ENCODE measurements around the gene DNAH7.

The DNAH7 gene

GRCh38 chr2:195820373-195820772 lies 248.3 kb downstream of the DNAH7 start:
- no peak overlapping the region for H3K4me3 ChIP-seq (ENCODE audit: low read depth in 1 of 2, low read length in 2 of 2)
- no peak overlapping the region for H3K9ac ChIP-seq (ENCODE audit: low read length)
- no peak overlapping the region for H3K27ac ChIP-seq (ENCODE audit: low read depth, low read length)
- H3K36me3 ChIP-seq (ENCODE audit: insufficient read depth, low read length): no peaks in the 10 kb centered on the region
- no peaks in the 10 kb centered on the region for H3K9me3 ChIP-seq (ENCODE audit: low read length)
- no peaks in the 10 kb centered on the region for H3K27me3 ChIP-seq (ENCODE audit: control insufficient read depth in 1 of 2, insufficient read depth in 2 of 2, low read length in 2 of 2)
- no peaks in the 10 kb centered on the region for H3K4me1 ChIP-seq (ENCODE audit: insufficient read depth, low read length)

GRCh38 chr2:195819276-195819675 lies 249.4 kb downstream of the DNAH7 start:
- Histone ChIP-seq H3K4me3 (ENCODE audit: low read depth in 1 of 2, low read length in 2 of 2) (no peak overlapping the region), H3K27me3 (ENCODE audit: control insufficient read depth in 1 of 2, insufficient read depth in 2 of 2, low read length in 2 of 2) (no peaks in the 10 kb centered on the region), H3K27ac (ENCODE audit: low read depth, low read length) (no peak overlapping the region), H3K36me3 (ENCODE audit: insufficient read depth, low read length) (no peaks in the 10 kb centered on the region), H3K9me3 (ENCODE audit: low read length) (no peaks in the 10 kb centered on the region), H3K9ac (ENCODE audit: low read length) (no peak overlapping the region), H3K4me1 (ENCODE audit: insufficient read depth, low read length) (no peaks in the 10 kb centered on the region)

- Histone ChIP-seq H3K27ac (ENCODE audit: low read depth, low read length) (no peak overlapping the region), H3K36me3 (ENCODE audit: insufficient read depth, low read length) (no peaks in the 10 kb centered on the region), H3K9me3 (ENCODE audit: low read length) (no peaks in the 10 kb centered on the region), H3K9ac (ENCODE audit: low read length) (no peak overlapping the region), H3K4me3 (ENCODE audit: low read depth in 1 of 2, low read length in 2 of 2) (no peak overlapping the region), H3K27me3 (ENCODE audit: control insufficient read depth in 1 of 2, insufficient read depth in 2 of 2, low read length in 2 of 2) (no peaks in the 10 kb centered on the region), H3K4me1 (ENCODE audit: insufficient read depth, low read length) (no peaks in the 10 kb centered on the region)
These were observed 250.1 kb downstream of the DNAH7 start for GRCh38 chr2:195818526-195818925.

GRCh38 chr2:195818106-195818505 lies 250.5 kb downstream of the DNAH7 start:
- H3K27ac ChIP-seq (ENCODE audit: low read depth, low read length): no peak overlapping the region
- H3K4me1 ChIP-seq (ENCODE audit: insufficient read depth, low read length): no peaks in the 10 kb centered on the region
- H3K4me3 ChIP-seq (ENCODE audit: low read depth in 1 of 2, low read length in 2 of 2): no peak overlapping the region
- H3K36me3 ChIP-seq (ENCODE audit: insufficient read depth, low read length): no peaks in the 10 kb centered on the region
- no peaks in the 10 kb centered on the region for H3K27me3 ChIP-seq (ENCODE audit: control insufficient read depth in 1 of 2, insufficient read depth in 2 of 2, low read length in 2 of 2)
- no peaks in the 10 kb centered on the region for H3K9me3 ChIP-seq (ENCODE audit: low read length)
- no peak overlapping the region for H3K9ac ChIP-seq (ENCODE audit: low read length)

- no peak overlapping the region for H3K27ac ChIP-seq (ENCODE audit: low read depth, low read length)
- H3K27me3 ChIP-seq (ENCODE audit: control insufficient read depth in 1 of 2, insufficient read depth in 2 of 2, low read length in 2 of 2): no peaks in the 10 kb centered on the region
- H3K9me3 ChIP-seq (ENCODE audit: low read length): no peaks in the 10 kb centered on the region
- no peaks in the 10 kb centered on the region for H3K36me3 ChIP-seq (ENCODE audit: insufficient read depth, low read length)
- H3K4me1 ChIP-seq (ENCODE audit: insufficient read depth, low read length): no peaks in the 10 kb centered on the region
- H3K9ac ChIP-seq (ENCODE audit: low read length): no peak overlapping the region
- H3K4me3 ChIP-seq (ENCODE audit: low read depth in 1 of 2, low read length in 2 of 2): no peak overlapping the region
These were observed 253.6 kb downstream of the DNAH7 start for GRCh38 chr2:195815083-195815482.

- no peaks in the 10 kb centered on the region for H3K9me3 ChIP-seq (ENCODE audit: low read length)
- H3K9ac ChIP-seq (ENCODE audit: low read length): no peak overlapping the region
- H3K4me1 ChIP-seq (ENCODE audit: insufficient read depth, low read length): no peaks in the 10 kb centered on the region
- H3K4me3 ChIP-seq (ENCODE audit: low read depth in 1 of 2, low read length in 2 of 2): no peak overlapping the region
- H3K27ac ChIP-seq (ENCODE audit: low read depth, low read length): no peak overlapping the region
- H3K36me3 ChIP-seq (ENCODE audit: insufficient read depth, low read length): no peaks in the 10 kb centered on the region
- no peaks in the 10 kb centered on the region for H3K27me3 ChIP-seq (ENCODE audit: control insufficient read depth in 1 of 2, insufficient read depth in 2 of 2, low read length in 2 of 2)
These were observed 255.2 kb downstream of the DNAH7 start for GRCh38 chr2:195813421-195813820.

GRCh38 chr2:195810340-195811098 lies 258.1 kb downstream of the DNAH7 start:
- H3K4me3 ChIP-seq (ENCODE audit: low read depth in 1 of 2, low read length in 2 of 2): no peak overlapping the region
- no peak overlapping the region for H3K9ac ChIP-seq (ENCODE audit: low read length)
- no peaks in the 10 kb centered on the region for H3K9me3 ChIP-seq (ENCODE audit: low read length)
- H3K27ac ChIP-seq (ENCODE audit: low read depth, low read length): no peak overlapping the region
- no peaks in the 10 kb centered on the region for H3K36me3 ChIP-seq (ENCODE audit: insufficient read depth, low read length)
- no peaks in the 10 kb centered on the region for H3K4me1 ChIP-seq (ENCODE audit: insufficient read depth, low read length)
- H3K27me3 ChIP-seq (ENCODE audit: control insufficient read depth in 1 of 2, insufficient read depth in 2 of 2, low read length in 2 of 2): no peaks in the 10 kb centered on the region

GRCh38 chr2:195808189-195808588 lies 260.4 kb downstream of the DNAH7 start:
- Histone ChIP-seq H3K4me1 (ENCODE audit: insufficient read depth, low read length) (no peaks in the 10 kb centered on the region), H3K36me3 (ENCODE audit: insufficient read depth, low read length) (no peaks in the 10 kb centered on the region), H3K9ac (ENCODE audit: low read length) (no peak overlapping the region), H3K9me3 (ENCODE audit: low read length) (no peaks in the 10 kb centered on the region), H3K27me3 (ENCODE audit: control insufficient read depth in 1 of 2, insufficient read depth in 2 of 2, low read length in 2 of 2) (no peaks in the 10 kb centered on the region), H3K4me3 (ENCODE audit: low read depth in 1 of 2, low read length in 2 of 2) (no peak overlapping the region), H3K27ac (ENCODE audit: low read depth, low read length) (no peak overlapping the region)

GRCh38 chr2:195805283-195805976 lies 263.2 kb downstream of the DNAH7 start:
- Histone ChIP-seq H3K9ac (ENCODE audit: low read length) (no peak overlapping the region), H3K4me1 (ENCODE audit: insufficient read depth, low read length) (no peaks in the 10 kb centered on the region), H3K9me3 (ENCODE audit: low read length) (no peaks in the 10 kb centered on the region), H3K36me3 (ENCODE audit: insufficient read depth, low read length) (no peaks in the 10 kb centered on the region), H3K27me3 (ENCODE audit: control insufficient read depth in 1 of 2, insufficient read depth in 2 of 2, low read length in 2 of 2) (no peaks in the 10 kb centered on the region), H3K4me3 (ENCODE audit: low read depth in 1 of 2, low read length in 2 of 2) (no peak overlapping the region), H3K27ac (ENCODE audit: low read depth, low read length) (no peak overlapping the region)

GRCh38 chr2:195795879-195796278 lies 272.8 kb downstream of the DNAH7 start:
- H3K27ac ChIP-seq (ENCODE audit: low read depth, low read length): no peak overlapping the region
- no peaks in the 10 kb centered on the region for H3K4me1 ChIP-seq (ENCODE audit: insufficient read depth, low read length)
- no peaks in the 10 kb centered on the region for H3K36me3 ChIP-seq (ENCODE audit: insufficient read depth, low read length)
- H3K4me3 ChIP-seq (ENCODE audit: low read depth in 1 of 2, low read length in 2 of 2): no peak overlapping the region
- no peaks in the 10 kb centered on the region for H3K9me3 ChIP-seq (ENCODE audit: low read length)
- no peaks in the 10 kb centered on the region for H3K27me3 ChIP-seq (ENCODE audit: control insufficient read depth in 1 of 2, insufficient read depth in 2 of 2, low read length in 2 of 2)
- no peak overlapping the region for H3K9ac ChIP-seq (ENCODE audit: low read length)

- Histone ChIP-seq H3K9me3 (ENCODE audit: low read length) (no peaks in the 10 kb centered on the region), H3K27ac (ENCODE audit: low read depth, low read length) (no peak overlapping the region), H3K4me1 (ENCODE audit: insufficient read depth, low read length) (no peaks in the 10 kb centered on the region), H3K36me3 (ENCODE audit: insufficient read depth, low read length) (no peaks in the 10 kb centered on the region), H3K27me3 (ENCODE audit: control insufficient read depth in 1 of 2, insufficient read depth in 2 of 2, low read length in 2 of 2) (no peaks in the 10 kb centered on the region), H3K4me3 (ENCODE audit: low read depth in 1 of 2, low read length in 2 of 2) (no peak overlapping the region), H3K9ac (ENCODE audit: low read length) (no peak overlapping the region)
These were observed 274.8 kb downstream of the DNAH7 start for GRCh38 chr2:195793881-195794280.

GRCh38 chr2:195782156-195782555 lies 286.5 kb downstream of the DNAH7 start:
- no peaks in the 10 kb centered on the region for H3K36me3 ChIP-seq (ENCODE audit: insufficient read depth, low read length)
- H3K27ac ChIP-seq (ENCODE audit: low read depth, low read length): no peak overlapping the region
- no peaks in the 10 kb centered on the region for H3K4me1 ChIP-seq (ENCODE audit: insufficient read depth, low read length)
- H3K9ac ChIP-seq (ENCODE audit: low read length): no peak overlapping the region
- no peak overlapping the region for H3K4me3 ChIP-seq (ENCODE audit: low read depth in 1 of 2, low read length in 2 of 2)
- no peaks in the 10 kb centered on the region for H3K9me3 ChIP-seq (ENCODE audit: low read length)
- no peaks in the 10 kb centered on the region for H3K27me3 ChIP-seq (ENCODE audit: control insufficient read depth in 1 of 2, insufficient read depth in 2 of 2, low read length in 2 of 2)
